GM18861 (cell line): Measurements from ENCODE around the gene FAM83G.

Experiments
- ATAC-seq: cut with Tn5 transposase; IDR thresholded peaks from one replicate; pipeline ENCODE4 v1.9.1; 2021; ENCODE audit not compliant: unreplicated experiment

FAM83G gene

DNA sequence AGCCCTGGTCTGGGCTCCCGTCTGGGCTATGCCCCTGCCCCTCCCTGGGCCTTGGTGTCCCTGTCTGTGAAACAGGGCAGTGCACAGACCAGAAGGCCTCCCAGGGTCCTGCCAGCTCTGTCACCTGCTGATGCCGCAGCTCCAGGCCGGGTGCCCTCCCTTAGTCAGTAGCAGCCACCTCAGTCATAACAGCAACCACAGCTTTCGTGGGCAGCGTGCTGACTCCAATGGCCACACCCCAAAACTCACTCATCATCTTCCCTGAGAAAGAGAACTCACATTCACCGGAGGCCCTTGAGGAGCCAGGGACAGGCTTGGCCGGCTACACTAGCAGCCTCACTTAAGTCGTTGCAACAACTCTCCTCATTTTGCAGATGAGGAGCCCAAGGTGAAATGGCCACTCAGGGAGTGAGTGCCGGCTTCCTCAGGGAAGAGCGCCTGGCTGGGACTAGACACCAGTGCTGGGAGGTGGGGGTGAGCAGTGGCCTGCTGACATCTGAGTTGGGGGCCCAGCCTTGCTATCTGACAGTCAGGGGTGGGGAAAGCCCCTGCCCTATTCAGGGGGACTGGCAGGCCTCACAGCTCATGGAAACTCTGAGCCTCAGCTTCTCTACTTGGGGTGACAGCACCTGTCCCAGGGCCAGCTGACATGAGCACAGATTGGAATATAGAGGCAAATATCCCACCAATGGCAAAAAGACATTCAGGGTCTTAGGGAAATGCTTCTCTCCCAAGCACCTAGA is 30.0 kb downstream of the FAM83G start:
- no peak for ATAC-seq

DNA sequence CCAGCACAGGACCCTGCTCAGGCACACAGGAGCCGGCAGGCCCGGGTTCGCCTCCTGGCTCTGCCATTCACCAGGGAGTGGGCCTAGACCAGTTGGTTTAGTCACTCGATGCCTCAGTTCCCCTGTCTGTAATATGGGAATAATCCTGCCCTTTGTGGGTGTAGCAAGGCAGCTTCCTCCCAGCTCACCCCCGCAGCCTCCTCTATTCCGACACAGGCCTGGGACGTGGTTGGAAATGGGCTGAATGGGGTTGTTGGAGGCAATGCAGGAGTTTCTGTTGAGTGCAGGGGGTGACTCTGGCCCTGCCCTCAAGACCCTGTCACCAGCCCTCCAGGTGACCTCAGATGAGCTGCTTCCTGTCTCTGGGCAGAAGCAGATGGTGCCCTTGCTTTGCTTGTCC is 32.8 kb downstream of the FAM83G start:
- ATAC-seq, result no peak

DNA sequence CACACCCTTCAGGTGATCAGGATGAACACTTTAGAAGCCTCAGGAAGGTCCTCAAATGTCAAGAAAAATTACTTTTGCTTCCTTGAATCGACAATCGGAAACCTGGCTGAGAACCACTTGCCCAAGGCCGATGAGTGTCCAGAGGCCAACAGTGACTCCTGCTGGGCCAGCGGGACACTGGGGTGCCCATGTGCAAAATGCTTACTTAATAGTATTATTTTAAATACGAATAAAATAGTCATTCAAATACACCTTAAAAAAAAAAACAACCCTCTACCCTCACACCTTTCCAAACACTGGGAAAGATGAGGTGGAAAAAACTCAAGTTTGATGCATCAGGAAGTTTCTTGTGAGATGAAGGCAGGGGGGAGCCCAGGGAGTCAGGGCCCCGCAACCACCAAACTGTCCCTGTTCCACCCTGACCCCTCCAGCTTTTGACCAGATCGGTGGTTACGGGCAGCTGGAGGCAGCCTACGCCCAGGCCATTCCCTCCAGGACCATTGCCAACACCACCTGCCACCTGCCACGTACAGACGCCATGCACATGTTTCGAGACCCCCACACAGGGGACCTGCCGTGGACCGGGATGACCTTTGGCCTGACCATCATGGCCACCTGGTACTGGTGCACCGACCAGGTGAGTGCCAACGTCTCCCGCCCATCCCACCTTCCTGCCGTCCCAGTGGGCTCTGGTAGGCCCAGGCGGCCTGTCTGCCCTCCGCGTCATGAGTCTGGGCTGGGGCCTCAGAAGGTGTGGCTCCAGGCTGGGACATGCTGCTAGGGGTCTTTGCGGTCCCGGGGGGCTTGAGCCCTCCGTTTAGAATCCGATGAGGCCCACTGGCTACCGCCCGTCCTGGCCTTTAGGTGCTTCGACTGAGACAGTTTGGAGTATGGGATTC is 33.7 kb downstream of the FAM83G start:
- no peak for ATAC-seq

DNA sequence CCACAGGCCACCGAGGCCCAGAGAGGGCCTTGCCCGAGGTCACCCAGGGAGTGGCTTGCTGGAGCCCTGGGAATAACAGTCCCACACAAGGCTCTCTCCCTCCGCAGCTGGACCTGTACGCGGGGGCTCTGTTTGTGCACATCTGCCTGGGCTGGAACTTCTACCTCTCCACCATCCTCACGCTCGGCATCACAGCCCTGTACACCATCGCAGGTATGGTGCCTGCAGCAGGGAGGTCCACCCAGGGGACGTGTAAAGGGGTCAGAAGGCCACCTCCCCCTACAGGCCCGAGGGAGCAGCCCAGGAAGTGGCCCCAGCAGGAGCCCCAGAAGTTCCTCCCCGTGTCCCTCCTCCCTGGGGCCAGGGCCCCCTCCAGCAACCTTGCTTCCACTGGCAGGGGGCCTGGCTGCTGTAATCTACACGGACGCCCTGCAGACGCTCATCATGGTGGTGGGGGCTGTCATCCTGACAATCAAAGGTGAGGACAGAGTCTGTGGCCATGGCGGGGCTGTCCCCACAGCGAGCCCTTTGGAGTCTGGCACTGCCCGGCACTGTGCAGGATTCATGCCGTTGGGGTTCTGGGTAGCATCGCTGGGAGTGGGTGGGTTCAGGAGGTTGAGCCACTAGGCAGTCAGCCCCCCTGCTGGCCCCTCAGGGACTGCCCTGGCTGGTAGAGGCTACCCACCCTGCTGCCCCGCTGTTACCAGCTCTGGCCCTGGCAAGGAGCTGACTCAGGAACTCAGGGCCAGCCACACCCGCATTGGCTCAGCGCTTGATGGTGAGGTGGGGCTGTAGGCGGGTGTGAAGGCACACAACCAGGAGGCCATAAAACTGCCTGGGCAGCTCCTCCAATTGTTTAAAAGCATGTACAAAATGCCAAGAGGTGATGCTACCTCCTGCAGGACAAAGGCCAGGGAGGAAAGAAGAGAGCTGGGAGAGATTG is 35.3 kb downstream of the FAM83G start:
- no peak for ATAC-seq

DNA sequence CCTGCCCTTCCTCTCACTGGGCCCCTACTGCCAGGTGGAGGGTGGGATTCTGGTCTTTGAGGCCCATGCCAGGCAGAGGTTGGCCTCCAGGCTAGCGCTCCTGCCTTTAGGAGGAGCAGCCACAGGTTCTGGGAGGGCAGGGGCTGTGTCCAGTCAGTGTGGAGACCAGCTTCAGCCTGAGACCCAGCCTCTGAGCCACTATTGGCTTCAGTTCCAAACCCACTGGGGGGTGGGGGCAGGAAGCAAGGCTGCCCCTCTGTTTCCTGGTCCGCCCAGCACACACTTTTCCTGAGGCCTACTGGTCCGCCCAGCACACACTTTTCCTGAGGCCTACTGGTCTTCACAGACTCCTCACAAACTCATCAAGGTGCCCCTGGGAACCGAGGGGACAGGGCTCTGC is 36.2 kb downstream of the FAM83G start:
- no peak for ATAC-seq

DNA sequence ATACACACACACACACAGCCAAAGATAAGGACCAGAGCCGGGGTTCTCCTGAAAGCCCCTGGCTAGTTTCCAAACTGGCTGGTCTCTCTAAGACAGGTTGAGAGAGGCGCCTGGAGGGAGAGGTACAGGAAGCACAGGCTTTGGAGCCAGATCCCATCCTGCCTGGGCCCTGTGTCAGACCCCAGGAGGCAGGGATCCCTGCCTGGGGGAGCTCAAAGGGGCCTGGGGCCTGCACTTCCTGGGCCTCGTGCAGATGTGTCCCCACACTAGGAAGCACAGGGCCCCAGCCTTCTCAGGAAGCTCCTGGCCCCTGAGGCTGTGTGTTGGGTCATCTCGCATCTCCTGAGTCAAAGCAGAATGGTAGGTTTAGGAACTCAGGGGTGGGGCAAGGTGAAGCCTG is 36.6 kb downstream of the FAM83G start:
- no peak for ATAC-seq

DNA sequence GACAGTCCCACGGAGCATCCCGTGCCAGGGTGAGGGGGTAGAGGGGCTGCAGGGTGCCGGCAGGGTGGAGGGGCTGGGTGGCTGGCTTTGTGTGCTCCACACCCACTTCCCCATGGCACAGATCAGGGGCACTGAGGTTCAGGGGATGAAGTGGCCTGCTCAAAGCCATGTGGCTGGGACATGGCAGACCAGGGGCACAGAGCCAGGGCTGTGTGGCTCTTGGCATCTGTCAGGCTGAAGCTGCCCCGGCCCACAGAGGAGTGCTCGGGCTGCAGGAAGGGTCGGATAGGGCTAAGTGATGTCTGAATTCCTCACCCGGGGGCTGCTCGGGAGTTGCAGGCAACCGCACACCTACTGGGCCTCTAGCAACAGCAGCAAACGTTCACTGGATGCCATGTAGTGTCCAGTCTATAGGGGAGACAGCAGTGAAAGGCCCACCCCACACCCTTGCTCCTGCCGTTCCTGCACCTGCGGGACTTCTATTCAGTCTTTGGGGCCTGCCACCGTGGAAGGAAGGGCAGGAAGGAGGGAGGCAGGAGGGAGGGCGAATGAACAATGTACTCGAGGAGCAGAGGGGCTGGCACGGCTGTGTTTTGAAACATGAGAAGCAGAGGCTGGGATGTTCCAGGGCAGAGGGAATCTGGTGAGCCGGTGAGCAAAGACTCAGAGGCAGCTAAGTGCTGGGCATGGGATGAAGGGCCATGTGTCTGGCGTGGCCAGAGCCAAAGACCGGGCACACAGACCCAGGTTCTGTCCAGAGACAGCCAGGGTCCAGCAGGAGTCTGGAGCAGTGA is 37.5 kb downstream of the FAM83G start:
- ATAC-seq, result no peak

DNA sequence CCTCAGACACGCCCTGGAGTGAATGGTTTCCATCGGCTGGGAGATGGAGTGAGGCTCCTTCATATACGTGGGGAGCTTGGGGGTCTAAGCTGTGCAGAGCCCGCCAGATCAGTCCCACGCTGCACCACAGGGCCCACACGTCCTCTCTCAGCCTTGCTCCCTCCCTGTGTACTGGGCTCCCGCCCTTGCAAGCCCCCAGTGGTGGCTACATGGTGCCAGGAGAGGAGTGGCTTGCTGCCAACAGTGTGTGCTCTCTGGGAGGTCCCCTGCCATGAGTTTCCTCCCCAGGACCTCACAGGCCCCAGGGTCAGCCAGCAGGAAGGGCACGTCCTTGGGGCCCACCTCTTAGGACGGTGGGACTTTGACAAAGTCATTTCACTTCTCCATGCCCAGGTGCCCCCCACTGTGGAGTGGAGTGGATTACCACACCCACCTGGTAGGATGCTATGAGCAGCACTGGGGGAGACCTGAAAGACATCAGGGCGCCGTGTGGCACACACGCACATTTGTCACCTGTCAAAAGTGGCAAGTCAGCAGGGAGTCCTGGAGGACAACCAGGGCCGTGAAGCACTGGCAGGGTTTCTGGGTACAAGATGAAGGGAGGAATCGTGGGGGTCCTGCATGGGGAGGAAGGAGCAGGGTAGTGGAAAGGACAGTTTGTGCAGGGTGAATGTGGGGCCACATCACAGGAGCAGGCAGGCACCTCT is 38.9 kb downstream of the FAM83G start:
- ATAC-seq, result no peak

DNA sequence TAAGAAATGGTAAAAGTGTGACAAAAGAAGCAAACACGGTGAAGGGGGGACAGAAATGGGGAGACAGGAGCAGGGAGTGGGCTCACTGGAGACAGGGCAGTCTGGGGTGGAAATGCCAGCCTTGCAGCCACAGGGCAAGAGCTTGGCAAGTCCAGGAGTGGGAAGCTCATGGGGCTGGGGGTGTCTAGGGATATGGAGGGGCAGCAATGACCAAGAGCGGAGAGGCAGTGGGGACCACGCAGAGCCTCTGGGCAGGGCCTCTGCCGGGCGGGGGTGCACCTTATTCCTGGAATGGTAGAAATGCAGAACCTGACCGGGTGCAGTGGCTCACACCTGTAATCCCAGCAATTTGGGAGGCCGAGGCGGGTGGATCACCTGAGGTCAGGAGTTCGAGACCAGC is 40.0 kb downstream of the FAM83G start:
- ATAC-seq, result no peak

DNA sequence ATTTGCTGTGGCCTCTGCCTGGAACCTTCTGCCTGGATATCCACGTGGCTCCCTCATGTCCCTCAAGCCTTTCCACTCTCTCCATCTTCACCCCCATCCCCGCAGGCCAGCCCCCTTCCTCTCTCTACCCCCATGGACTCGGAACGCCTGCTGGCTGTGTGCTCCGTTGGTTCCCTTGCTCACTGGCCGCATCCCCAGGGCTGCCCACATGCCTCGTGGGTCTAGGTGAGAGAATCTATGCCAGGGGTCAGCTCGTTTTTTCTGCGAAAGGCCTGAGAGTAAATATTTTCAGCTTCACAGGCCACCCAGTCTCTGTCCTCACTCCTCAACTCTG is 40.6 kb downstream of the FAM83G start:
- ATAC-seq, result no peak

DNA sequence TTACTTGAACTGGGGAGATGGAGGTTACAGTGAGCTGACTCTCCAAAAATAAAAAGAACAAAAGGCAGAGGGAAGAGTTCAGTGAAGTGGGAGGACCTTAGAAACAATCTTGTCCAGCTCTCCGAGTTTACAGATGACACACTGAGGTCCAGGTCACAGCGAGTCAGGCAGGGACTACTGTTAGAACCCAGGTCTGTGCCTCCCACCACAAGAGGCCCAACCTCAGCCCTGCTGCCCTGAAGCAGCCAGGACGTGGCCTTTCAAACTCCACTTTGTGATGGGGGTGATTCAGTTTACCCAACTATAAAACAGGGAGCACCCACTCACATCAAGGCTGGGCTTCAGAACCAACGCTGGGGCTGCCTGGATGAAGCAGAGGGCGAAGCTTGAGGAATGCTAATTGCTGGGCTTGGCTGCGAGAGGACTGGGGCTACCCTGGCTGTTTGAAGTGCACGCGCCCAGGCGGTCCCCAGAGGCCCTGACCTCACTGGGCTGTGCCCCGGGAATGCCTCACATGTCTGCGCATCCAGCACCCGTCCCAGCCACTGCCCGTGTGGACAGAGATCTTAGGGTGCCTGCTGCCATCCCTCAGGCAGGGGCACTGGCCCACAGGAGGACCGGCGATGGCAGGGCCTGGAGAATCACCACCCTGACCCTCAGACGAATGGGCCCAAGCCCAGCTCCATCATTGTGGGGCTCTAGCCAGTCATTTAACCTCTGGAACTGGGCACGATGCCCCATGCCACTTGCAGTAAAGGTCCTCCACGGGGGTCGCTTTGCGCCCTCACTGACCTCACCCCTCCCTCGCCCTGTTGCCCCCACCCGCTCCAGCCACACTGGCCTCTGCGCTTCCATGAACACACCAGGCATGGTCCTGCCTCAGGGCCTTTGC is 41.2 kb downstream of the FAM83G start:
- ATAC-seq, result no peak

DNA sequence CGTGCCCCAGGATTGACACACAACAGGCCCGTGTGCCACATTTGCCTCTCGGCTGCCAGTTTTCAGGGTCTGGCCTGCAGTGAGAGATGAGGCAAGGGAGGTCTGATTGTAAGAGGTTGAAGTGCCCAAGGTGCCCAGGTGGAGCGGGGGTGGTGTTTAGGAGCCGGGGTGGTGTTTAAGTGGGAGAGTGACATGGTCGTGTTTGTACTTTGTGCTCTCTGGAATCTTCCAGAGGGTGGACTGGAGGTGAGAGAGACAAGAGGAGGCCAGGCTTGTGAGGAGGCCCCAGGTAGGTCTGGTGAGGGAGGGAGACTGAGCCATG is 42.1 kb downstream of the FAM83G start:
- no peak for ATAC-seq

DNA sequence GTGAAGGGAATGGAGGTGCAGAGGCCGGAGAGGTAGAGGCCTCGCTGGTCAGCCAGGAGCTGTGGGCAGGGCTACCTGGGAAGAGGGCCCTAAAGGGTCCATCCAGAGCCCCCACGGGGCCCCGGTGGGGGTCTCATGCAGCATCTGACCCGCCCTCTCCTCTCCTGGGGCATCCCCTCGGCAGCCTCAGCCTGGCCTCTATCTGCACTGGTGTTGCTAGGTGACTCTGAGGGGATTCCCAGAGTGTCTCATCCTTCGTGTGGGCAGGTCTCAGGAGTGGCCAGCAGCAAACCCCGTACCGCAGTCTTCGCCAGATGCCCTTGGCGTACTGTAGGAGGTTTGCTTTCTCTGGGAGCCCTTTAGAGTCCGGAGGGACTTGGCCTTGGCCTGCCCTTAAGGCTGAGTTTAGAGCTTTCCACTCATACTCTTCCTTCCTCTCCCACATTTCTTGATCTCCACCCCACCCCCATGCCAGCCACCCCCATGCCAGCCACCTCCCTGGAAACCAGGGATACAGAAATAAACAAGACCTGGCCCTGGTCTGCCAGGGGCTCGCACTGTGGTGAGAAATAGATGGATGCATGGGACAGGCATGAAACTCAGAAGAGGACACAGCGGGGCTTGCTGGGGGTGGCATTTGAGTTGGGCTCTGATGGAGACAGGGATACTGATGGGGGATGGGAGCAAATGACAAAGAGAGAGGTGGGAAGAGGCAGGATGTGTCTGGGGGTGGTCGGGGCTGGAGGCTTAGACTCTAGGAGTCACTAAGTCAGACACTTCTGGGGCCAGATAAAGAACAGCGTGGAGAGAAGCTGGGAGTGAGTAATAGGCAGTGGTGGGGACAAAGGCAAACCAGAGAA is 42.7 kb downstream of the FAM83G start:
- no peak for ATAC-seq

DNA sequence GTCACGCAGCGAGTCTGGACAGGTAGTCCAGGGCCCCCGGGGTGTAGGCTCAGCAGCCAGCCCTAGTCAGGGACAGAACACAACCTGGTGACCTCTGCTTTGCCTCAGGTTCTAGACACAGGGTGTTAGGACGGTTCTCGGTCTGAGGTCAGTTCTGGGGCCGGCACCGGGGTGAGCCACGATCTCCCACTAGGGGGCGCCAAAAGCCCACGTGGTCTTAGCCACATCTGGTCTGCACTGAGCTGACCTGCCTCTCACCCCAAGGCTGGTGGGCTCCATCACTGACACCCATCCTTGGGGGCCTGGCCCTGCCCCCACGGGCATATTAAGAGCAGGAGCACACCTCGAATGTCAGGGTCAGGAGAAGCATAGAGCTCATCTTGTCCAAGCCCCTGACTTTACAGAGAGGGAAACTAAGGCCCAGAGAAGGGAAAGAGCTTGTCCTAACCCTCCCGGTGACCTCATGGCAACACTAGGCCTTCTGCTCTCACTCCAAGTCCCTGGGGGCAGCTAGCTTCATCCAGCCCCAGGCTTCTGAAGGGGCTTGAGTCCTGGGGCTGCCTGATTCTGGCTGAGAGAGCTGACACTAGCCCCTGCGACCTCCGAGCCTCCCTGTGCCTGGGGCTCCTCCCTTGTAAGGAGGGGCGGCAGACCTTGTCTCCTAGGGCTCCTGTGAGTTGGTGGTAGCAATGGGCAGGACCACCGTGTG is 43.6 kb downstream of the FAM83G start:
- no peak for ATAC-seq

DNA sequence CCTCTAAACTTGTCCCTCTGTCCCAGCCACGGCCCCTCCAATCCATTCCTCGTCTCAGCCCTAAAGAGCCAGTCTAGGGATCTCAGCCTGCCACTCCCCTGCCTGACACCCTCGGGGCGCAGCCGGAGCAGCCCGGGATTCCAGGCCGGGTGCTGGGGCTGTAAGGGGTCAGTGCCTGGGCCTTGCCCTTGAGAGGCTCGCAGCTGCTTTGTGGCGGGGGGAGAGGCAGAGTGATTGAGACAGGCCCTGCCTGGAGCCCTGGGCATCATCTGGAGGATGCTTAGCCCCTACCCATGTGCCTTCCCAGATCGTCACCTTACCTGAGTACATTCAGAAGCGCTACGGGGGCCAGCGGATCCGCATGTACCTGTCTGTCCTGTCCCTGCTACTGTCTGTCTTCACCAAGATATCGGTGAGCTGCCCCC is 44.3 kb downstream of the FAM83G start:
- no peak for ATAC-seq

DNA sequence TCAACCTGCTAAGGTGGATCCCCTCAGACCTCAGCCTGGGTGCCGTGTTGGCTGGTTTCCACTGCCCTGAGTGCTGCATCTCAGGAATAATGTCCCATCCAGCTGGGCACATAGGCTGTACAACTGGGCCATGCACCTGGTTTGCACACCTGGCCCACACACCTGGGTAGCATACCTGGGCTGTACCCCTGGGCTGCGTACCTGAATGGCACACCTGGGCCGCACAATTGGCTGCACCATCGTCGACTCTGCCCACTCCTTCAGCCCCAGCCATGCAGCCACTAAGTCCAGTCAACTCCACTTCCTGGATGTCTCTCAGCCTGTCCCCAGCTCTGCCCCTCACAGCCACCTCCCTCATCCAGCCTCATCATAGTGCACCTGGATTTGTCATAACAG is 44.7 kb downstream of the FAM83G start:
- ATAC-seq, result no peak

DNA sequence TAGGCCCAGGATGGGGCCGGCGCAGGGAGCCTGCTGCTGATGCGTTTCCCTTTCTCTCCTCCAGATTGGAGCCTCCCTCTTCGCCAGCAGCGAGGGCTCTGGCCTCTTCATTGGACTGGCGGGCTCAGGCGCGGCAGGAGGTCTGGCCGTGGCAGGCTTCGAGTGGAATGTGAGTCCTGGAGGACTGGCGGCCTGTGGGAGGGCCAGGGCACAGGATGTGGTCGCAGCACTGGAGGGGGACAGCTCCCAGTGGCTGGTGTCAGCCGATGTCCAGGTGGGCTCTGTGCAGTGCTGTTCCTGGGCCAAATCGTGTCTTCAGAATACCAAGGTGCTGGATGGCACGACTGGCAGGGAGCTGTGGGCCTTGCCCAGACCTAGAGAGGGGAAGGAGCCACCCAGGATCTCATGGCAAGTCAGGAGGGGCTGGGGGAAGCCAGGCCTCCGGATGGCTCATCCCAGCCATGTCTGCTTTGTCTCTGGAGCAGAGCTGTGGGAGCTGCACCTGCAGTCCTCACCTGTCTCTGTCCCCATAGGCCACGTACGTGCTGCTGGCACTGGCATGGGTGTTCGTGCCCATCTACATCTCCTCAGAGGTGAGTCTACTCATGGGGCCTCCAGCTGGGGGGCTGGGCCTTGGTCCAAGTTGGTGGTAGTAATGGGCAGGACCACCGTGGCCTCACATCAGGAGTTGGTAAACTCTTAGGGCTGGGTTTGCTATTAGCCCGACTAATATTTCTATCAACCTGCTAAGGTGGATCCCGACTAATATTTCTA is 45.3 kb downstream of the FAM83G start:
- no peak for ATAC-seq
